K562 (cell line): ENCODE data around the gene ZC3H15. TPM values are rescaled to one million over a fixed set of nuclear protein-coding genes. Genes with fewer than 3 reads are reported as not detected.

Source experiments
- ASH1L ChIP-seq: fragments of 450-650 bp; IDR thresholded peaks from 2 replicates; pipeline ENCODE4 v1.6.1; 2018; ENCODE audit warnings: borderline replicate concordance, mild to moderate bottlenecking, low read depth; ENCODE audit not compliant: partially characterized antibody
- BCL6 ChIP-seq: fragments of 250-450 bp; sonication (Bioruptor Pico); IDR thresholded peaks from 2 replicates; pipeline ENCODE4 v1.4.0; 2020
- CCNT2 ChIP-seq: IDR thresholded peaks from 2 replicates; pipeline ENCODE4 v1.6.1; 2011; ENCODE audit warnings: borderline replicate concordance, low read depth, mild to moderate bottlenecking, moderate library complexity, mixed read lengths, low read length; ENCODE audit not compliant: insufficient read length; ENCODE audit errors: extremely low read depth
- CSDE1 ChIP-seq, 2 experiments: fragments of 450-650 bp; IDR thresholded peaks; 2 replicates each; pipeline ENCODE4 v1.6.1; 2016; ENCODE audit warnings: mild to moderate bottlenecking in 1 of 2
- EWSR1 ChIP-seq: fragments of 450-650 bp; IDR thresholded peaks from 2 replicates; pipeline ENCODE4 v1.6.1; 2018; ENCODE audit warnings: borderline replicate concordance, mild to moderate bottlenecking, low read depth, moderate library complexity; ENCODE audit not compliant: partially characterized antibody
- GATAD2B ChIP-seq: fragments of 450-650 bp; IDR thresholded peaks from 2 replicates; pipeline ENCODE4 v1.6.1; 2017; ENCODE audit warnings: mild to moderate bottlenecking, borderline replicate concordance
- HDAC1 ChIP-seq, 2 experiments: fragments of 450-650 bp; IDR thresholded peaks; 2 replicates each; pipeline ENCODE4 v1.6.1; 2016 to 2017; ENCODE audit warnings: inconsistent platforms in 1 of 2, mild to moderate bottlenecking in 1 of 2, moderate library complexity in 1 of 2
- HMGN3 ChIP-seq: IDR thresholded peaks from 2 replicates; pipeline ENCODE4 v1.6.1; 2011; ENCODE audit warnings: borderline replicate concordance, low read depth, mild to moderate bottlenecking, mixed read lengths, low read length; ENCODE audit not compliant: insufficient read length; ENCODE audit errors: extremely low read depth
- L3MBTL2 ChIP-seq: fragments of 450-650 bp; IDR thresholded peaks from 2 replicates; pipeline ENCODE4 v1.6.1; 2016; ENCODE audit warnings: mild to moderate bottlenecking, moderate library complexity
- MYC ChIP-seq, 2 experiments: fragments of 250-450 bp in 1 of 2; sonication (Bioruptor Pico) in 1 of 2; IDR thresholded peaks; 2 replicates each; pipeline versions ENCODE4 v1.5.1 to v1.6.1; 2012 to 2021; ENCODE audit warnings: low read depth in 2 of 2, borderline replicate concordance in 1 of 2, improper control_type of control experiment in 1 of 2, low read length in 1 of 2, mild to moderate bottlenecking in 1 of 2, moderate library complexity in 1 of 2
- NCOA6 ChIP-seq: fragments of 450-650 bp; IDR thresholded peaks from 2 replicates; pipeline ENCODE4 v1.6.1; 2017; ENCODE audit warnings: mild to moderate bottlenecking
- RAD51 ChIP-seq: fragments of 450-650 bp; IDR thresholded peaks from 2 replicates; pipeline ENCODE4 v1.7.1; 2016; ENCODE audit warnings: low read depth, mild to moderate bottlenecking, borderline replicate concordance
- RBBP5 ChIP-seq: fragments of 200-600 bp; sonication (generic); IDR thresholded peaks from 2 replicates; pipeline ENCODE4 v1.6.1; 2012; ENCODE audit warnings: borderline replicate concordance, mild to moderate bottlenecking, low read length, control low read depth, inconsistent platforms; ENCODE audit not compliant: insufficient read depth, poor library complexity, severe bottlenecking
- SMAD4 ChIP-seq: fragments of 250-450 bp; sonication (Bioruptor Pico); conservative IDR thresholded peaks from 2 replicates; pipeline ENCODE4 v1.8.0; 2021; ENCODE audit warnings: inconsistent platforms, mild to moderate bottlenecking, moderate library complexity
- SMARCA5 ChIP-seq: fragments of 450-650 bp; IDR thresholded peaks from 2 replicates; pipeline ENCODE4 v1.6.1; 2016
- SRSF3 ChIP-seq: fragments of 200-400 bp; formaldehyde crosslinking; IDR thresholded peaks from 2 replicates; pipeline ENCODE4 v1.6.1; 2016; ENCODE audit warnings: mild to moderate bottlenecking, low read length, moderate library complexity; ENCODE audit not compliant: insufficient read depth
- SRSF7 ChIP-seq: fragments of 200-400 bp; formaldehyde crosslinking; optimal IDR thresholded peaks from 2 replicates; pipeline ENCODE3; 2017; ENCODE audit warnings: mild to moderate bottlenecking, low read depth, low read length
- STAT5A ChIP-seq: IDR thresholded peaks from 2 replicates; pipeline ENCODE4 v1.6.1; 2012; ENCODE audit warnings: low read length, inconsistent platforms, borderline replicate concordance
- SUPT5H ChIP-seq: fragments of 450-650 bp; IDR thresholded peaks from 2 replicates; pipeline ENCODE4 v1.6.1; 2016
- TAF9B ChIP-seq: fragments of 450-650 bp; IDR thresholded peaks from 2 replicates; pipeline ENCODE4 v1.6.1; 2018; ENCODE audit warnings: mild to moderate bottlenecking; ENCODE audit not compliant: partially characterized antibody
- ZBTB7A ChIP-seq: IDR thresholded peaks from 2 replicates; pipeline ENCODE4 v1.6.1; 2011; ENCODE audit warnings: low read depth, mild to moderate bottlenecking, low read length, moderate library complexity, borderline replicate concordance; ENCODE audit not compliant: control insufficient read depth
- ZNF146 ChIP-seq: IDR thresholded peaks from one replicate; pipeline ENCODE4 v1.6.1; 2018; ENCODE audit warnings: missing compliant biosample characterization; ENCODE audit not compliant: unreplicated experiment
- ZNF263 ChIP-seq: sonication (generic); formaldehyde crosslinking; IDR thresholded peaks from 2 replicates; pipeline ENCODE4 v1.8.0; 2022; ENCODE audit warnings: mild to moderate bottlenecking, missing genetic modification reagents, borderline replicate concordance
- polyA plus RNA-seq, 8 experiments: library from polyadenylated mRNA; depleted of rRNA in 4 of 8; stranded (reverse) in 5 of 8; unstranded in 3 of 8; fragments of >200 nt; fragmentation: Nextera tagmentation in 2 of 8; fragmentation: Illumina TruSeq in 1 of 8; extraction: Ambion mirVana in 2 of 8; extraction: Trizol in 1 of 8; gene quantifications; 2 replicates each; pipeline versions ENCODE4 v1.2.1 to v1.2.3, GENCODE V29; 2011 to 2014; ENCODE audit warnings: inconsistent platforms in 1 of 8, missing spikeins in 1 of 8
- total RNA-seq, 7 experiments: library from RNA; depleted of rRNA in 6 of 7; stranded (reverse); fragments of >200 nt in 6 of 7; fragmentation: Illumina TruSeq in 2 of 7; extraction: Trizol in 2 of 7; gene quantifications; 2 replicates each; pipeline versions ENCODE4 v1.2.1 to v1.2.3, GENCODE V29; 2011 to 2021; ENCODE audit warnings: low replicate concordance in 1 of 7
- TF ChIP-seq, protein P1 (sequence below): IDR thresholded peaks from 3 replicates; pipeline ENCODE4 v1.6.1; 2011; ENCODE audit warnings: borderline replicate concordance, mild to moderate bottlenecking, moderate library complexity; ENCODE audit not compliant: insufficient read length; ENCODE audit errors: extremely low read depth
- TF ChIP-seq, protein P2 (sequence below): sonication (generic); formaldehyde crosslinking; IDR thresholded peaks from 2 replicates; pipeline ENCODE4 v1.9.0; 2022; ENCODE audit warnings: mild to moderate bottlenecking, missing genetic modification reagents

Gene ZC3H15
- total and polyA plus RNA-seq, 9 of the 15 experiments (the other 6 are each of a cell fraction or from before 2014, with no cell fraction given) = 132 to 286 (median 189) TPM

DNA sequence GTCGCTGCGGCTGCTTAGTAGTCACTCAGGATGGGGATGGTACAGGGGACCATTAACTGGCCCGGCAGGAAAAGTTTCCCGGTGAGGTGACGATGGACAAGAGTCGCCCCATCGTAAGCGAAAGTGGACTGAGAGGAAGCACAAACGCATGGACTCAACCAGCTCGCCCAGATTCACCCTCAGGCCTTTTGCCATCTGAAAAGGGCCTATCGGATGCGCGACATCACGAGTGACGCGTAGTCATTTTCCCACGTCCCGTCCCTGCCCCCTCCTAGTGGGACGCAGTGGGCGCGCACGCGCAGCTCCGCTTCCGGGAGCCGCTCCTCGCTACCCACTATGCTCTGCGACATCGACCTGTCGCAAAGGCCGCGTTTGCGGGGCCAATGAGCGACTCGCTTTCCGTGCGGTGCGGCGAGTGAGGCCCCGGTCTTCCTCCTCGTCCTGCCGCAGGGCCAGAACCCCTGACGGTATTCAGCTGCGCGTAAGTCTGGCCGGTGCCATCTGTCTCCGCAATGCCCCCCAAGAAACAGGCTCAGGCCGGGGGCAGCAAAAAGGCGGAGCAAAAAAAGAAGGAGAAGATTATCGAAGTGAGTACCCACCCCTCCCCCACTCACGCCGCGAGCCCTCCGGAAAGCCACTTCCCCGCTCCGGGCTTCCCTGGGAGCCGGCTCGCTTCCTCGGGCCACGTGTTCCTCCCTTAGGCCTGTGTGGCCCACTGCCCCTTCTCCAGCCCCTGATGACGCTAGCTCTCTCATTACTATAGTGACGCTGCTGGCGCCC lies at the start of gene ZC3H15 (continued):
- TF ChIP-seq SRSF7 (no peak), HDAC1 (IDR thresholded peaks at IDR 0.05) (peak in 1 of 2 experiments; percentile 95; a peak in 2 of 4 replicates), SMAD4 (peak; percentile 22; the same call in 1 of the 2 replicates), STAT5A (peak; percentile 19; the same call in 1 of the 2 replicates), CCNT2 (peak; percentile 84), SMARCA5 (no peak), ZNF263 (CRISPR knock-in tag) (no peak), HMGN3 (peak; percentile 78), ZNF146 (CRISPR knock-in tag) (no peak), SUPT5H (peak; percentile 97), GATAD2B (peak; percentile 53; the same call in 1 of the 2 replicates), BCL6 (CRISPR knock-in tag) (no peak), RBBP5 (peak; percentile 100), EWSR1 (no peak), MYC (IDR thresholded peaks at IDR 0.05; ENCODE audit: low read depth, low read length) (peak; percentile 93), MYC (CRISPR knock-in tag; IDR thresholded peaks at IDR 0.05; ENCODE audit: borderline replicate concordance, low read depth) (peak; percentile 98), ZBTB7A (peak; percentile 60; the same call in 1 of the 2 replicates), CSDE1 (IDR thresholded peaks at IDR 0.05) (no peak), SRSF3 (peak; percentile 63; the same call in 1 of the 2 replicates), ASH1L (no peak), RAD51 (peak; percentile 51; the same call in 1 of the 2 replicates), L3MBTL2 (peak; percentile 63), TAF9B (peak; percentile 94), NCOA6 (no peak)
- TF ChIP-seq, protein P1, sequence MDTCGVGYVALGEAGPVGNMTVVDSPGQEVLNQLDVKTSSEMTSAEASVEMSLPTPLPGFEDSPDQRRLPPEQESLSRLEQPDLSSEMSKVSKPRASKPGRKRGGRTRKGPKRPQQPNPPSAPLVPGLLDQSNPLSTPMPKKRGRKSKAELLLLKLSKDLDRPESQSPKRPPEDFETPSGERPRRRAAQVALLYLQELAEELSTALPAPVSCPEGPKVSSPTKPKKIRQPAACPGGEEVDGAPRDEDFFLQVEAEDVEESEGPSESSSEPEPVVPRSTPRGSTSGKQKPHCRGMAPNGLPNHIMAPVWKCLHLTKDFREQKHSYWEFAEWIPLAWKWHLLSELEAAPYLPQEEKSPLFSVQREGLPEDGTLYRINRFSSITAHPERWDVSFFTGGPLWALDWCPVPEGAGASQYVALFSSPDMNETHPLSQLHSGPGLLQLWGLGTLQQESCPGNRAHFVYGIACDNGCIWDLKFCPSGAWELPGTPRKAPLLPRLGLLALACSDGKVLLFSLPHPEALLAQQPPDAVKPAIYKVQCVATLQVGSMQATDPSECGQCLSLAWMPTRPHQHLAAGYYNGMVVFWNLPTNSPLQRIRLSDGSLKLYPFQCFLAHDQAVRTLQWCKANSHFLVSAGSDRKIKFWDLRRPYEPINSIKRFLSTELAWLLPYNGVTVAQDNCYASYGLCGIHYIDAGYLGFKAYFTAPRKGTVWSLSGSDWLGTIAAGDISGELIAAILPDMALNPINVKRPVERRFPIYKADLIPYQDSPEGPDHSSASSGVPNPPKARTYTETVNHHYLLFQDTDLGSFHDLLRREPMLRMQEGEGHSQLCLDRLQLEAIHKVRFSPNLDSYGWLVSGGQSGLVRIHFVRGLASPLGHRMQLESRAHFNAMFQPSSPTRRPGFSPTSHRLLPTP = no peak
- TF ChIP-seq, protein P2, sequence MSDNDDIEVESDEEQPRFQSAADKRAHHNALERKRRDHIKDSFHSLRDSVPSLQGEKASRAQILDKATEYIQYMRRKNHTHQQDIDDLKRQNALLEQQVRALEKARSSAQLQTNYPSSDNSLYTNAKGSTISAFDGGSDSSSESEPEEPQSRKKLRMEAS (CRISPR knock-in tag) = peak; percentile 93
